ENCODE measurements around the gene APOC3.
"Not testable (repeated sequence)": the region's sequence is repeated elsewhere in the genome, so short reads cannot be mapped to it uniquely, and the experiment has no call there.

APOC3 gene

DNA sequence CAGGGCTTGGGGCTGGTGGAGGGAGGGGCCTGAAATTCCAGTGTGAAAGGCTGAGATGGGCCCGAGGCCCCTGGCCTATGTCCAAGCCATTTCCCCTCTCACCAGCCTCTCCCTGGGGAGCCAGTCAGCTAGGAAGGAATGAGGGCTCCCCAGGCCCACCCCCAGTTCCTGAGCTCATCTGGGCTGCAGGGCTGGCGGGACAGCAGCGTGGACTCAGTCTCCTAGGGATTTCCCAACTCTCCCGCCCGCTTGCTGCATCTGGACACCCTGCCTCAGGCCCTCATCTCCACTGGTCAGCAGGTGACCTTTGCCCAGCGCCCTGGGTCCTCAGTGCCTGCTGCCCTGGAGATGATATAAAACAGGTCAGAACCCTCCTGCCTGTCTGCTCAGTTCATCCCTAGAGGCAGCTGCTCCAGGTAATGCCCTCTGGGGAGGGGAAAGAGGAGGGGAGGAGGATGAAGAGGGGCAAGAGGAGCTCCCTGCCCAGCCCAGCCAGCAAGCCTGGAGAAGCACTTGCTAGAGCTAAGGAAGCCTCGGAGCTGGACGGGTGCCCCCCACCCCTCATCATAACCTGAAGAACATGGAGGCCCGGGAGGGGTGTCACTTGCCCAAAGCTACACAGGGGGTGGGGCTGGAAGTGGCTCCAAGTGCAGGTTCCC lies at the start of gene APOC3:
APOC3 (plus strand) TSS at position 383 of the 659 bp plus-strand sequence. CDS start 676 bp downstream, outside the sequence.
- no peak for DNase-seq (ENCODE audit: low spot score)

GRCh38 chr11:116782728-116783127 lies 47.0 kb upstream of the APOC3 start:
- DNase-seq (ENCODE audit: low spot score) = no peak

DNA sequence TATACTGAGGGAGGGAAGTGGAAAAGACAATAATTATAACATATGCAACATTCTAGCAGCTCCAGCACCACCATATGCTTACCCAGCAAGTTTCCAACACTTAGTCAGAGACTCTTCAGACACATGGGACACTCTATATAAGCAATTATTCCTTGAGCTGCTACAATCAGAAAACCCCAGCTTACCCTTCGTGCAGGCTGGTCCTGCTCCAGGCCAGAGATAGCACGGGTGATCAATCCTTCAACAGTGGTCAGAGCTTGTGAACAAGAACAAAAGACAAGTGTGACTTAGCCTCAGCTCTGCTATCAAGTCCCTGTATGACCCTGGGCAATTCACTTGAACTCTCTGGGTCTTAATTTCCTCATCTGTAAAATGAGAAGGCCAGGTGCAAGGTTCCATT lies 43.4 kb upstream of the APOC3 start:
- DNase-seq (ENCODE audit: low spot score) = no peak

DNA sequence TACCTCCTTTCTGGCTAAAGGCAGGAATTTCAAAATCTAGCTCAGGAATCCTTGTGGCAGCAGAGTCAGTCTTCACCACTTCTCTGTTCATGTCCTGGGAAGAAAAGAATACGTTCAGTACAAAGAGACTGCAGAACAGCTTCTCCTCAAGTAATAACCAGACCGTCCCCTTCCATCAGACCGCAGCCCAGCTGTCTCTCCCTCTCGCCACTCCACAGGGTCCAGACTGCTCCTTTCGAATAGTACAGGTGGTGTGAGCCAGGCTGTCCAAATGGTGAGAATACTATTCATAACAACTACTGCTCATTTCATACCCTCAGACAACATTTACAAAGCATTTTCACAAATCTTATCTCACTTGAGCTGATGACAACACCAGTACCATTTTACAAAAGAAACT lies 42.7 kb upstream of the APOC3 start:
- no peak for DNase-seq (ENCODE audit: low spot score)

DNA sequence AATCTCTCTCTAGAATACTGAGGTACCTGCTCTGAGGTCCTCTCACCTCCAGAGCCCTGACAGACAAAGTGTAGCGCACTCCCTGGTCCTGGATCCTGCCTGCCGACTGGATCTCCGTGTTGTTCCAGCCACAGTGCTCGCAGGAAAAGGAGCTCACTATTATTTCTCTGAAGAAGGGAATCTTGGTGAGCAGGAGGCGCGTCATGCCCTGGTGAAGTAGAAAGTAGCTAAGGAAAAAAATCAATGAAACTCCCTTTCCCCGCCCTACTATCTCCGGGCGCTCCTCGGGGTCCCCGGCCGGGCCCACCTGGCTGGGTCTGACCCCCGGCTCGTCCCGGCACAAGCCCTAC lies 42.3 kb upstream of the APOC3 start:
- DNase-seq (ENCODE audit: low spot score) = no peak

DNA sequence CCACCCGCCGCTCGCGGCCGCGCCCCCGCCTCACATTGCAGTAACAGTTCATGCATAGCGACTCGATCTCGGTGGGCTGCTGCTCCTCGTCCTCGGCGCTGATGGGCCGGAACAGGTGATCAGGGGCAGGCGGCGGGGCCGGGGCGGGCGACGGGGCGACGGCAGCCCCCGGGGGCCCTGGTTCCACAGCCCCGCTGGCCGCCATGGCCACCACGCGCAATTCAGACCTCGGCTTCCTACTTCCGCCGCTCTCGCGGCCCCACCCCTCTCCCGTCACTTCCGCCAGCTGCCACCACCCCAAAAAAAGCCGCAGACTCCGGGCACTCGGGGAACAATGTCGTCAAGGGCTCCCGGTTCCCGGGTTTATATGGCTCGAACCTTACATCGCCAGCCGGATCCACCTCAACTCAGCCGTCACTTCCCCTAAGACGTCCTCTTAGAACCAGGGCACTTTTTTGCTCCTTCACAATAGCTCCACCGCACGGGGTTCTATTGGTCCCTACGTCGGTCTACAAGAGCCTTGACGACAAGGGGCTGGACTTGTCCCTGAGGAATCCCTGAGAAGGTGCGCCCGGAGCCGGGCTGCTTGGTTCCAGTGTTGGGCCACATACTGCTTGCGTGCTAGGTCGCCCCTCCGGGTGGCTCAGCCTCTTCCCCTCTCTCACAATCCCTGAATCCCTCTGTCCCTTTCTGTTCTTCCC lies 41.8 kb upstream of the APOC3 start, which contains the start of gene ZPR1:
ZPR1 (minus strand) TSS at position 238 of the 701 bp plus-strand sequence; CDS start at position 205, 33 bp downstream.
- DNase-seq (ENCODE audit: low spot score) = peak; percentile 85

DNA sequence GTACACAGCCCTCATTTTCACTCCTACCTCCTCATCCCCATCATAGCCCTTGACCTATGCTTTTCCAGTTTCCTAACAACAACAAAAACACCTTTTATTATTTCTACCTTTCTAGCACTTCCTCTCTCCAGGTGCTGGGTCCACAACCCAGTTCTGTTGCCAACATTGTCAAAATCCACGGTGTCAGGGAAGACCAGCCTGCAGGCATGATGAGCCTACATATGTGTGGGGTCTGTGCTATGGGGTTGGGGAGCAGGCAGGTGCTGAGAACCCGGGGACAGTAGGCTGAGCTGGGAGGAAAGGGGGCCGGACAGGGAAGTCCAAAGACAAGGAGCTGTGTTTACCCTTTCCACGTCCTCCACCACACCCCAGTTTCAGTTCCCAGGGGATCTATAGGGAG lies 41.2 kb upstream of the APOC3 start:
- no peak for DNase-seq (ENCODE audit: low spot score)

- no peak for DNase-seq (ENCODE audit: low spot score)
Measured at GRCh38 chr11:116788975-116789374, 40.7 kb upstream of the APOC3 start.

DNA sequence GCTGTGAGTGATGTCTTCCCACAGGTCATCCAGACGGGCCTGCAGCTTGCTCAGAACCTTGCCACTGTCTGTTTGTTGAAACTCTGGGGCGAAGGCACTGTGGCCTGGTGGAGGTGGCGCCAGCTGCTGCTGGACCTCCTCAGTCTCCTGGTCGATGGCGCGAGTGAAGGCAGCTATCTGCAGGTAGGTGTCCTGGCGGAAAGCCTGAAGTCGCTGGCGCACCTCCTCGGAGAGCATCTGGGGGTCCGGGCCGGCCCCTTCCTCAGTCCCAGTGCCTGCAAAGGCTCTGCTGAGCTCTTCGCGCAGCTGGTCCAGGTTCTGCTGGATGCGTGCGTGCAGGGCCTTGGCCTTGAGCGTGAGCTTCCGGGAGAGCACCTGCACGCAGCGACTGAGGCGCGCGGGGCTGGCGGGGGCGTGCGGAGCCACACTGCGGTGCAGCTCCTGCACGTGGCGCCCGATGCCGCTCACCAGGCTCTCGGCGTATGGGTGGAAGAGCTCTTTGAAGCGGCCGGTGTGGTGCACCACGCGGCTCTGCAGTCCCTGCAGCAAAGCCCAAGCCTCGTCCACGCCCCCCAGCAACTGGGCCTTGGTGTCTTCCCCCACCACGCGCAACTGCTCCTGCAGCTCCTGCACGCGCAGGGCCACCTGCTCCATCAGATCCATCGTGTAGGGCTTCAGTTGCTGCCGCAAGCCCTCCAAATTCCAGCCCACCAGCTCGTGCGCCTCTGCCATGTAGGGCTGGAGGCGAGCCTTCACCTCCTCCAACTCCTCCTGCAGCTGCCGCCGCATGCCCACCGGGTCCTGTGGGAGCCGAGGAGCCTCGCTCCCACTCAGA lies 39.3 kb upstream of the APOC3 start:
- no peak for DNase-seq (ENCODE audit: low spot score)

DNA sequence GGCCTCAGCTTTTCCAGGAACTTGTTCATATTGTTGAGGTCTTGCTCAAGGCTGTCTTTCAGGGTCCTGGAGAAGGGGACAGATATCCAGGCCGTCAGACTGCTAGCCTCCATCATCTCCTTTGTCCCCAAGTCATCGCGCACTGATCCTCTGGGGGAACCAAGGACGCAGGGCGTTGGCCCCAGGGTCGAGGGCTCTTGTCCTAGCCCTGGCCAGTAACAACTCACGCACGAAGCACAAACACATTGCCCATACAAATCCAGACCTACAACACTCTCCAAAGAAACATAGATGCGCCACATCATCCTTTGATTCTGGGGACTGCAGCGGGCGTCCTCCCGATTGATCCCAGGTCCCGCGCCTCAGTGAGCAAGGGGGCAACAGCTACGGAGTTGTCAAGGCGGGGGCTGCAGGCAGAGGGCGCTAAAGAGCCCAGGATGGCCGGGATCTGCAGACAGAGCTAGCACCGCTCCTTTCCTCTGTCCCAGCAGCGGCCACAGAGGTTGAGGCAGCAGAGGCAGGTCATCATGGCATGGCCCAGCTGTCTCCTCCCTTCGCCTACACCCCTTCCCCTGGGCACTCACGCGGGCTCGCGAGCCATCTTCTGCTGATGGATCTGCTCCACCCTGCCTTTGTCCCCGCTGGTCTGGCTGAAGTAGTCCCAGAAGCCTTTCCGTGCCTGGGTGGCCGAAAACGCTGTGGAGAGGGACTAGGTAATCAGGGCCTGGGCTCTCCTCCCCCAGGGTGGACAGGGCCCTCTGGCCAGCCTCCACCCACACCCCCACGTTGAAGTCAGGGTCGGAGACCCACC lies 38.5 kb upstream of the APOC3 start:
- DNase-seq (ENCODE audit: low spot score) = peak; percentile 81

- DNase-seq (ENCODE audit: low spot score) = no peak
Measured at GRCh38 chr11:116791813-116792143, 37.9 kb upstream of the APOC3 start, which contains the start of gene APOA5. TSS of gene APOA5 (minus strand) at chr11:116791879. CDS start at chr11:116791860, 19 bp downstream.

- no peak for DNase-seq (ENCODE audit: low spot score)
Measured at GRCh38 chr11:116792144-116792868, 37.4 kb upstream of the APOC3 start.

DNA sequence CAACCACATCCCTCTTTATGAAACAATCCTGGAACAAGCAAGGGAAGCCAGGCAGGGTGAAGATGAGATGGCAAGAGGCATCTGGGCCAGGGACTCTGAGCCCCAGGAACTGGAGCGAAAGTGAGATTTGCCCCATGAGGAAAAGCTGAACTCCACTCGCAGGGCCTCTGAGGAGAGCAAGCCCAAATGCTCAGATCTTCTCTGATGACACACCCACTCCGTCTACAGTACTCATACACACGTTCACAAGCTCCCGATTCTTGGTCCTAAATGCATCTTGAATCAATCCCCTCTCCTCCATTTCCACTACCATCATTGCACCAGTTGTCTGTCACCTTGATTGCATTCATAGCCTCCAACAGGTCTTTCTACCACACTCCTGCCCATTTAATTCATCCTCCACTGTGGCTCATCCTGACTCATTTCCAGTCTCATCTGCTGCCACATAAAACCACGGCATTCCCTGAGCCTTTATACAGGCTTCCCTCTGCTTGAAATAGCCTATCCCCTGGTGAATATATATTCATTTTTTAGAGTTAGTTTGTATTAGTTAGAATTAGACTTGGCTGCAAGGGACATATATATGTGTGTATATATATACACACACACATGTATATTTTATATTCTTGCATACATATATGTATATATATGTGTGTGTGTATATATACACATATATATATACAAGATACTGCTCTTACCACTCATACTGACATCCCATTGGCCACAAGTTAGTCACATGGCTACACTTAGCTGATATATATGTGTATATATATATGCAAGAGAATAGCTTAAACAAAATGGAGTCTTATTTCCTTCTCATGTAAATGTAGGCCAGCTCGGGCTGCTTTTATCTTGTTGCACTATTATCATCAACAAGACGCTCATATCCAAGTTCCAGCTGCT lies 36.6 kb upstream of the APOC3 start:
- no peak for DNase-seq (ENCODE audit: low spot score)

DNA sequence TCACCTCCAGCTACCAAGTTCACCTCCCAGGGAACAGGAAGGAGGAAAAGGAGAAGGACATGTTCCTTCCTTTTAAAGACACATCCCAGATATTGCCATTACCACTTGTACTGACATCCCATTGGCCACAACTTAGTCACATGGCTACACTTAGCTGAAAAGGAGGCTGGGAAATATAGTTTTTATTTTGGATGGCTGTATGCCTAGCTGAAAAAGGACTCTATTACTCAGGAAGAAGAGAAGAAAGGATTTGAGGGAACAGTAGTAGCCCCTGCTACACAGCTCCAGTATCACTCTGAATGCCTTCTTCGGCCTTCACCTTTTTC lies 36.0 kb upstream of the APOC3 start:
- peak; percentile 31 for DNase-seq (ENCODE audit: low spot score)

DNA sequence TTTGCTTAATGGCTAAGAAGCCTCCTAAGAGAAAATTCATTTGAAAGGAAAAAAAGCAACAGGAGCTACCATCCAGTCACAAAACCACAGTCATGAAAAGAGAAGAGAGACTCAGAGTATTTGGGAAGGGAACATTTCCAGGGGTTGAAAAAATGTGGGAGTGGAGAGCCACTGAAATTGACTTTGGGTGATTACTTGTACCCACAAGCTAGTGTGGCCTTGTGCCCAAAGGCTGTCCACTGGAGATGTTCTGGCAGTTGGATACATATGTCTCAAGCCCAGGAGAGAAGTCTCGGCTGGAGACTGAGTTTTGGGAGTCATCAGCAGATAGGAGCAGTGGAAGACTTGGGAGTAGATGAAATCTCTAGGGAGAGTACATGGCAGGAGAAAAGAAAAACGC lies 34.9 kb upstream of the APOC3 start:
- DNase-seq (ENCODE audit: low spot score) = no peak

DNA sequence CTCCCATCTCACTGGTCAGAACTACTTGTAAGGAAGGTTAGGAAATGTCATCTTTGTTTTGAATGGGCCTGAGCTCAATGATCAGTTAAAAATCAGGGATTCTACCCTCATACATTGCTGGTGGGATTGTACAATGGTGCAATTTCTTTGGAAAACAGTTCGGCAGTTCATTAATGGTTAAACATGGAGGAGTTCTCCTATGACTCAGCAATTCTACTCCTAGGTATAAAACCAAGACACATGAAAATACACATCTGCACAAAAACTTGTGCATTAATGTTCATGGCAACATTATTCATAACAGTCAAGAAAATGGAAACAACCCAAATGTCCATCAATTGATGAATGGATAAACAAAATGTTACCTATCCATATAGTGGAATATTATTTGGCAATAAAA lies 33.2 kb upstream of the APOC3 start:
- DNase-seq (ENCODE audit: low spot score) = no peak

- DNase-seq (ENCODE audit: low spot score) = no peak
Measured at GRCh38 chr11:116797816-116798215, 31.9 kb upstream of the APOC3 start.

GRCh38 chr11:116798368-116798767 lies 31.3 kb upstream of the APOC3 start:
- DNase-seq (ENCODE audit: low spot score) = no peak

DNA sequence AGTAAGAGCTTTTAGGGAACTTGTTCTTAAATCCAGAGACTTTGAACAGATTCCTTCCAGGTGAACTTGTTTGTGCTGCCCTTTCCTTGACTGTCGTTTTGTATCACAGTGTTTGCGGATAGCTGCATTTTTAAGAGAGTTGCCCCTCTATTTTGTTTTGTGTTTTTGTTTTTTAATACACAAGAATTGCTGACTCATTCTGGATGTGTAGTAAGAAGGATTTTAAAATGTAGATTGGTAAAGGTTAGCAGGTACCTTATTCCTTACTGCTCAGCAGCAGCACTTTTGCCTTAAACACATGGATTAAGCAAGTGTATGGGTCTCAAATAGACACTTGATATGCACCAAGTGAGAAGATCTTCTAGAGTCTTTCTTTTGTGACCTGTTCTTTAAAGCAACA lies 29.1 kb upstream of the APOC3 start:
- no peak for DNase-seq (ENCODE audit: low spot score)

- DNase-seq (ENCODE audit: low spot score) = not testable (repeated sequence)
Measured at GRCh38 chr11:116801662-116802061, 28.0 kb upstream of the APOC3 start.

Measured in cerebellar cortex (tissue), 1 donor.